GM23338 (cell line): ENCODE results near the gene INPP5K. TPM values are rescaled to one million over a fixed set of nuclear protein-coding genes. Genes with fewer than 3 reads are reported as not detected.

Experiments
- ATAC-seq: fragments of 200-7000 bp; cut with Tn5 transposase; 3 replicates; pipeline ENCODE4 v1.9.1; 2020
- DNase-seq: peaks from one replicate; pipeline ENCODE4 v3.0.0-alpha.2; 2015; ENCODE audit warnings: low spot score
- H2AFZ ChIP-seq: fragments of 200-600 bp; sonication (generic); 2 replicates; pipeline ENCODE4 v1.8.0; 2016; ENCODE audit warnings: antibody characterized with exemption, mild to moderate bottlenecking, moderate library complexity
- H3F3A ChIP-seq: fragments of 200-600 bp; sonication (generic); replicated peaks from 2 replicates; pipeline ENCODE4 v1.8.0; 2017; ENCODE audit warnings: antibody characterized with exemption, mixed run types, low read depth
- H3K27ac ChIP-seq: fragments of 200-600 bp; sonication (generic); 2 replicates; pipeline ENCODE4 v1.6.1; 2016; ENCODE audit warnings: low read depth
- H3K27me3 ChIP-seq: fragments of 200-600 bp; sonication (generic); 2 replicates; pipeline ENCODE4 v1.8.0; 2016; ENCODE audit warnings: mild to moderate bottlenecking, mixed run types, moderate library complexity; ENCODE audit not compliant: insufficient read depth
- H3K36me3 ChIP-seq: fragments of 200-600 bp; sonication (generic); 2 replicates; pipeline ENCODE4 v1.8.0; 2016; ENCODE audit warnings: mild to moderate bottlenecking; ENCODE audit not compliant: insufficient read depth
- H3K4me1 ChIP-seq: fragments of 200-600 bp; sonication (generic); 2 replicates; pipeline ENCODE4 v1.8.0; 2016; ENCODE audit warnings: mild to moderate bottlenecking, moderate library complexity; ENCODE audit not compliant: insufficient read depth
- H3K4me2 ChIP-seq: fragments of 200-600 bp; sonication (generic); 2 replicates; pipeline ENCODE4 v1.7.1; 2017; ENCODE audit warnings: mixed run types
- H3K4me3 ChIP-seq: fragments of 200-600 bp; sonication (generic); 2 replicates; pipeline ENCODE4 v1.6.1; 2016; ENCODE audit warnings: mixed run types
- H3K79me2 ChIP-seq: fragments of 200-600 bp; sonication (generic); replicated peaks from 2 replicates; pipeline ENCODE4 v1.8.0; 2017; ENCODE audit warnings: mild to moderate bottlenecking; ENCODE audit not compliant: insufficient read depth
- H3K9me2 ChIP-seq: fragments of 200-600 bp; sonication (generic); 2 replicates; pipeline ENCODE4 v1.8.0; 2017; ENCODE audit not compliant: insufficient read depth
- H4K20me1 ChIP-seq: fragments of 200-600 bp; sonication (generic); replicated peaks from 2 replicates; pipeline ENCODE4 v1.8.0; 2017; ENCODE audit warnings: mild to moderate bottlenecking; ENCODE audit not compliant: insufficient read depth
- H3K27ac Mint-ChIP-seq: 2 replicates; pipeline ENCODE4 v1.8.0; 2020; ENCODE audit warnings: inconsistent platforms, mild to moderate bottlenecking, moderate library complexity, mixed read lengths
- H3K27me3 Mint-ChIP-seq: 3 replicates; pipeline ENCODE4 v1.8.0; 2022; ENCODE audit warnings: low read depth, mild to moderate bottlenecking, moderate library complexity, mixed read lengths, inconsistent platforms; ENCODE audit not compliant: insufficient read depth, poor library complexity
- H3K36me3 Mint-ChIP-seq: 3 replicates; pipeline ENCODE4 v1.8.0; 2021; ENCODE audit warnings: low read depth, mild to moderate bottlenecking, inconsistent platforms, moderate library complexity, mixed read lengths
- H3K4me1 Mint-ChIP-seq: 3 replicates; pipeline ENCODE4 v1.8.0; 2020; ENCODE audit warnings: mild to moderate bottlenecking, inconsistent platforms, mixed read lengths
- H3K4me3 Mint-ChIP-seq: 3 replicates; pipeline ENCODE4 v1.8.0; 2021; ENCODE audit warnings: moderate library complexity, mild to moderate bottlenecking, inconsistent platforms, mixed read lengths
- H3K9me3 Mint-ChIP-seq: 3 replicates; pipeline ENCODE4 v1.8.0; 2020; ENCODE audit warnings: moderate library complexity, mild to moderate bottlenecking, inconsistent platforms, mixed read lengths
- CREB1 ChIP-seq: fragments of 250-450 bp; sonication (Bioruptor Pico); IDR thresholded peaks from 2 replicates; pipeline ENCODE4 v1.5.0; 2020; ENCODE audit warnings: low read depth, mild to moderate bottlenecking, moderate library complexity
- EZH2phosphoT487 ChIP-seq: fragments of 200-600 bp; sonication (generic); IDR thresholded peaks from one replicate; pipeline ENCODE4 v1.8.1; 2018; ENCODE audit warnings: antibody characterized with exemption; ENCODE audit not compliant: unreplicated experiment
- STAT1 ChIP-seq: IDR thresholded peaks from one replicate; pipeline ENCODE4 v1.6.1; 2016; ENCODE audit warnings: antibody characterized with exemption; ENCODE audit not compliant: unreplicated experiment
- ZNF331 ChIP-seq: fragments of 250-450 bp; sonication (Bioruptor Pico); IDR thresholded peaks from 2 replicates; pipeline ENCODE4 v1.5.0; 2020; ENCODE audit warnings: low read depth, mild to moderate bottlenecking, moderate library complexity
- polyA plus RNA-seq: library from polyadenylated mRNA; unstranded; fragments of >200 nt; fragmentation: Nextera tagmentation; extraction: Ambion mirVana; gene quantifications from 2 replicates; pipeline ENCODE4 v1.2.1, GENCODE V29; 2016
- total RNA-seq: library from RNA; depleted of rRNA; stranded (reverse); fragments of >200 nt; shearing (Covaris generic); gene quantifications from 2 replicates; pipeline ENCODE4 v1.2.3, GENCODE V29; 2014
- TF ChIP-seq, protein P1 (sequence below): IDR thresholded peaks from one replicate; pipeline ENCODE4 v1.6.1; 2018; ENCODE audit warnings: antibody characterized with exemption; ENCODE audit not compliant: unreplicated experiment
- TF ChIP-seq, protein P2 (sequence below), 2 experiments: fragments of 200-600 bp in 1 of 2; sonication (generic) in 1 of 2; conservative IDR thresholded peaks; 2 replicates each; pipeline versions ENCODE4 v1.5.1 to v1.6.1; 2016 to 2017; ENCODE audit warnings: antibody characterized with exemption in 2 of 2, low read depth in 2 of 2, mild to moderate bottlenecking in 2 of 2, moderate library complexity in 1 of 2
- TF ChIP-seq, protein P3 (sequence below): IDR thresholded peaks from 2 replicates; pipeline ENCODE4 v1.6.1; 2016; ENCODE audit warnings: antibody characterized with exemption

Gene INPP5K
- total and polyA plus RNA-seq, 2 experiments from 2014 or later = 8.4 to 29.7 TPM

DNA sequence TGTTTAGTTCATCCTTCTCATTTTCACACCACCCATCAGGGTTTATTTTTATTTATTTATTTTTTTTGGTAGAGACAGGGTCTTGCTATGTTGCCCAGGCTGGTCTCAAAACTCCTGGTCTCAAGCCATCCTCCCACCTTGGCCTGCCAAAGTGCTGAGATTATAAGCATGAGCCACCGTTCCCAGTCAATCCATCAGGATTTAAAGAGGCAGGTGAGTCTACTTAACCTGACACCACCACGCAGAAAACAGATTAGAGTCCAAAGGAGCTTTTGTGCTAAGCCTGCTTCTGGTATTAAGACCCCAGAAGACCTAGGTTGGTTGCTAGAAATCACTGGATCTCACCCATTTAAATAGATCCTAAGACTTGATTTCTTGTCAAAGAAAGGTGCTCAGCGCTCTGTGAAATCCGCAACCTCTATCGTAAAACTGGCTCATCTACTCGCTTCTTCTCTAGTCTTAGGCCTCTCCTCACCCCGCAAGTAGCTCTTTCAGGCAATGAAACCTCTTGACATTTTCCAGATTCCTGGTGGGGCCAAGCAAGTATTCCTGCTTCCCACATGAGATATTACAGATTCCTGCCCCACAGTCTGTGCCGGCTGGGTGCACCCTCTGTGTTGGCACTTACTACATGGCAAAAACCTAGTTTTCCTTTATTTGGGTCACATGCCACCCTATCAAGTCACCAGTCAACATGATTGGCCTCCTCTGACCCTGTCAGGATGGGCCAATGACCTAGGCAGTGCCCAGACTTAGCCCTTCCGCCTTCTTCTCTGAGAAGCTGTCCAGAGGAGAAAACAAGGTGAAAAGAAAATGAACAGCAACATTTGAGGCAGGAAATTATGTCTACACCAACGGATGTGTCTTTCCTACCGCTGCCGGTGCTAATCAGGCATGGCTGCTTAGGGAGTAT is 37.2 kb upstream of the INPP5K start:
- peaks cover 6% of the 10 kb centered on the region; the same call in 1 of the 2 replicates for H3K36me3 ChIP-seq
- no peak overlapping the region for H3K4me2 ChIP-seq
- no peak overlapping the region for H3K4me3 Mint-ChIP-seq
- no peaks in the 10 kb centered on the region for H3K9me3 Mint-ChIP-seq
- no peaks in the 10 kb centered on the region for H3K4me1 ChIP-seq
- H3K4me3 ChIP-seq = no peak overlapping the region
- H3K79me2 ChIP-seq = peaks cover 25% of the 10 kb centered on the region
- H4K20me1 ChIP-seq = peaks cover 18% of the 10 kb centered on the region
- DNase-seq = no peak
- no peaks in the 10 kb centered on the region for H3K27me3 ChIP-seq
- no peaks in the 10 kb centered on the region for H3K9me2 ChIP-seq
- no peak overlapping the region for H3K27ac ChIP-seq
- H3K4me1 Mint-ChIP-seq = peaks cover 3% of the 10 kb centered on the region; the same call in 2 of the 3 replicates
- no peaks in the 10 kb centered on the region for H3F3A ChIP-seq
- TF ChIP-seq STAT1 = no peak
- TF ChIP-seq ZNF331 (CRISPR knock-in tag) = no peak
- no peak for TF ChIP-seq CREB1 (CRISPR knock-in tag)
- TF ChIP-seq, protein P1, sequence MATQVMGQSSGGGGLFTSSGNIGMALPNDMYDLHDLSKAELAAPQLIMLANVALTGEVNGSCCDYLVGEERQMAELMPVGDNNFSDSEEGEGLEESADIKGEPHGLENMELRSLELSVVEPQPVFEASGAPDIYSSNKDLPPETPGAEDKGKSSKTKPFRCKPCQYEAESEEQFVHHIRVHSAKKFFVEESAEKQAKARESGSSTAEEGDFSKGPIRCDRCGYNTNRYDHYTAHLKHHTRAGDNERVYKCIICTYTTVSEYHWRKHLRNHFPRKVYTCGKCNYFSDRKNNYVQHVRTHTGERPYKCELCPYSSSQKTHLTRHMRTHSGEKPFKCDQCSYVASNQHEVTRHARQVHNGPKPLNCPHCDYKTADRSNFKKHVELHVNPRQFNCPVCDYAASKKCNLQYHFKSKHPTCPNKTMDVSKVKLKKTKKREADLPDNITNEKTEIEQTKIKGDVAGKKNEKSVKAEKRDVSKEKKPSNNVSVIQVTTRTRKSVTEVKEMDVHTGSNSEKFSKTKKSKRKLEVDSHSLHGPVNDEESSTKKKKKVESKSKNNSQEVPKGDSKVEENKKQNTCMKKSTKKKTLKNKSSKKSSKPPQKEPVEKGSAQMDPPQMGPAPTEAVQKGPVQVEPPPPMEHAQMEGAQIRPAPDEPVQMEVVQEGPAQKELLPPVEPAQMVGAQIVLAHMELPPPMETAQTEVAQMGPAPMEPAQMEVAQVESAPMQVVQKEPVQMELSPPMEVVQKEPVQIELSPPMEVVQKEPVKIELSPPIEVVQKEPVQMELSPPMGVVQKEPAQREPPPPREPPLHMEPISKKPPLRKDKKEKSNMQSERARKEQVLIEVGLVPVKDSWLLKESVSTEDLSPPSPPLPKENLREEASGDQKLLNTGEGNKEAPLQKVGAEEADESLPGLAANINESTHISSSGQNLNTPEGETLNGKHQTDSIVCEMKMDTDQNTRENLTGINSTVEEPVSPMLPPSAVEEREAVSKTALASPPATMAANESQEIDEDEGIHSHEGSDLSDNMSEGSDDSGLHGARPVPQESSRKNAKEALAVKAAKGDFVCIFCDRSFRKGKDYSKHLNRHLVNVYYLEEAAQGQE = no peak
- no peak for TF ChIP-seq EZH2phosphoT487
- TF ChIP-seq, protein P2, sequence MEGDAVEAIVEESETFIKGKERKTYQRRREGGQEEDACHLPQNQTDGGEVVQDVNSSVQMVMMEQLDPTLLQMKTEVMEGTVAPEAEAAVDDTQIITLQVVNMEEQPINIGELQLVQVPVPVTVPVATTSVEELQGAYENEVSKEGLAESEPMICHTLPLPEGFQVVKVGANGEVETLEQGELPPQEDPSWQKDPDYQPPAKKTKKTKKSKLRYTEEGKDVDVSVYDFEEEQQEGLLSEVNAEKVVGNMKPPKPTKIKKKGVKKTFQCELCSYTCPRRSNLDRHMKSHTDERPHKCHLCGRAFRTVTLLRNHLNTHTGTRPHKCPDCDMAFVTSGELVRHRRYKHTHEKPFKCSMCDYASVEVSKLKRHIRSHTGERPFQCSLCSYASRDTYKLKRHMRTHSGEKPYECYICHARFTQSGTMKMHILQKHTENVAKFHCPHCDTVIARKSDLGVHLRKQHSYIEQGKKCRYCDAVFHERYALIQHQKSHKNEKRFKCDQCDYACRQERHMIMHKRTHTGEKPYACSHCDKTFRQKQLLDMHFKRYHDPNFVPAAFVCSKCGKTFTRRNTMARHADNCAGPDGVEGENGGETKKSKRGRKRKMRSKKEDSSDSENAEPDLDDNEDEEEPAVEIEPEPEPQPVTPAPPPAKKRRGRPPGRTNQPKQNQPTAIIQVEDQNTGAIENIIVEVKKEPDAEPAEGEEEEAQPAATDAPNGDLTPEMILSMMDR (conservative IDR thresholded peaks at IDR 0.05; ENCODE audit: low read depth in 2 of 2) = no peak
- TF ChIP-seq, protein P3, sequence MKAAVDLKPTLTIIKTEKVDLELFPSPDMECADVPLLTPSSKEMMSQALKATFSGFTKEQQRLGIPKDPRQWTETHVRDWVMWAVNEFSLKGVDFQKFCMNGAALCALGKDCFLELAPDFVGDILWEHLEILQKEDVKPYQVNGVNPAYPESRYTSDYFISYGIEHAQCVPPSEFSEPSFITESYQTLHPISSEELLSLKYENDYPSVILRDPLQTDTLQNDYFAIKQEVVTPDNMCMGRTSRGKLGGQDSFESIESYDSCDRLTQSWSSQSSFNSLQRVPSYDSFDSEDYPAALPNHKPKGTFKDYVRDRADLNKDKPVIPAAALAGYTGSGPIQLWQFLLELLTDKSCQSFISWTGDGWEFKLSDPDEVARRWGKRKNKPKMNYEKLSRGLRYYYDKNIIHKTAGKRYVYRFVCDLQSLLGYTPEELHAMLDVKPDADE = no peak
- H3K36me3 Mint-ChIP-seq = peaks cover 49% of the 10 kb centered on the region
- H2AFZ ChIP-seq = no peak overlapping the region
- no peak for ATAC-seq
- H3K27me3 Mint-ChIP-seq = peaks cover 6% of the 10 kb centered on the region
- 0 out of 2 replicates have a peak overlapping the region, but pooled peaks have one; percentile 38 for H3K27ac Mint-ChIP-seq
